Measurements from ENCODE around the gene FBRSL1.
A peak's percentile ranks its signal among the peaks of the same experiment; 100 is the strongest.

FBRSL1 gene

DNA sequence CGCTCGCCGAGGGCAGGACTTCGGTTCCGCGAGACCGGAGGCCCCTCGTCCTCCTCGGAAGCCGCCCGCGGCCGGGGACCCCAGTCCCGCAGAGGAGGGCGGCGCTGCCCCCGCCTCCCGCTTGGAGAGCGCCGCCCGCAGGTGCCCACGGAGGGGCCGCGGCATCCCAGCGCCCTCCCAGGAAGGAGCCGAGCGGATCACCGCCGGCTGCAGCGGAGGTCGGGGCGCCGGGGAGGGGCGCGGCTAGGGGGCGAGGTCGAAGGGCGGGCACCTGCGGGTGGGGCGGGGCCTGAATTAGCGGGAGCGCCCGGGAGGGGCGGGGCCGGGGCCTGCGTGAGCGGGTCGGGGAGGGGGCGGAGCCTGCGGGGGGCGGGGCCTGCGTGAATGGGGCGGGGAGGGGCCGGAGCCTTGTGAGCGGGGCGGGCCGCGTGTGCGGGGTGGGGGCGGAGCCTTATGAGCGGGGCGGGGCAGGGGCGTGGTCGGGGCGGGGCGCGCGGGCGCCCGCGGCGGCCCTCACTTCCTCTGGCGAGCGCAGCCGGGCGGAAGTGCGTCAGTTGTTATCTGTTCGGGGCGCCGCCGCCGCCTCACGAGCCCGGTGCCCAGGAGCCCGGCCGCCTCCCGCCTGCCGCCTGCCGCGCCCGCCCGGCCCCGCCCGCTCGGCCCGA, at the start of gene FBRSL1:
Gene FBRSL1, plus strand, starts transcription at position 550 of the 665 bp plus-strand sequence.
- peak; percentile 94 for DNase-seq

DNA sequence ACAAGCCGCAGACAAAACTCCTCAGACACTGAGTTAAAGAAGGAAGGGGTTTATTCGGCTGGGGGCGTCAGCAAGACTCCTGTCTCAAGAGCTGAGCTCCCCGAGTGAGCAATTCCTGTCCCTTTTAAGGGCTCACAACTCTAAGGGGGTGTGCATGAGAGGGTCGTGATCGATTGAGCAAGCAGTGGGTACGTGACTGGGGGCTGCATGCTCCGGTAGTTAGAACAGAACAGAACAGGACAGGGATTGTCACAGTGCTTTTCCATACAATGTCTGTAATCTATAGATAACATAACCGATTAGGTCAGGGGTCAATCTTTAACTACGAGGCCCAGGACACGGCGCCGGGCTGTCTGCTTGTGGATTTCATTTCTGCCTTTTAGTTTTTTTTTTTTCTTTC, 49.5 kb upstream of the FBRSL1 start:
- DNase-seq, result peak; percentile 35

DNA sequence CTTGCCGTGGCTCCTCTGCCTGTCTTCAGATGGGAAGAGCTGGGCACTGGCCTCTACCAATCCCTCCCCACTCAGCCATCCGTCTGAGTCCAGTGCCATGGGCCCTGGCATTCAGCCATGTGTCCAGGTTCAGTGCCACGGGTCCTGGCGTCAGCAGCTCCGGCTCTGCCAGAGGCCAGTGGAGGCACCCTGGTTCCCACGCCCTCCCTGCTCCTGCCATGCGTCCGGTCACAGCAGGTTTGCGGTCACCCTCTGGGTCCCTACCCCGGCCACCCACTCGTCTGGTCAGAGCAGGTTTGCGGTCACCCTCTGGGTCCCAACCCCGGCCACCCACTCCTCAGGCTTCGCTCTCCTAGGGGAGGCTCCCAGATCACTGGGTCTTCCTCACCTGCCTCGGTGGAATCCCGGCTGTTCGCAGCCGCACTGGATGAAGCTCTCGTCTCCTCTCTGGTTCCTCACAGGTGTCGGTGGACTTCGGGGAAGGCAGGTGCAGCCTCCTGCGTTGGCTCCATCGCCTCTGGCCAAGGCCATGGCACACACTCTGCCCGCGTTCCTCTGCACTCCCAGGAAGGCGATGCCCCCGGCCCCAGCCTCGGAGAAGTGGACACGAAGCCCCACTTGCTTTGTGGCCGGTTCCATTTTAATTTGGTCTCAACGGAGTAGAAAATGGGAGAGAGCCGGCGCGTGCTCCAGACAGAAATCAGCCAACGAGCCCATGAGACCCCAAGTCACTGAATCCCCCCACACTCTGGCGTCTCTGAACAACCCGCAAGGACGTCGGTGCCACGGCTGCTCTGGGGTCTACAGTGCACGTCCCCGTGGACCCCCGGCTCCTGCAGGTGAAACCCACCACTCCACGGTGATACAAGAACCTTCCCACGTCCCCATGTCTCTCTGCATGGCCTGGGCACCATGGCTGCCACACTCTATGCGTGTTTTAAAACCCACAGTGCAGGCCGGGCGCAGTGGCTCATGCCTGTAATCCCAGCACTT, 47.8 kb upstream of the FBRSL1 start:
- no peak for DNase-seq

DNA sequence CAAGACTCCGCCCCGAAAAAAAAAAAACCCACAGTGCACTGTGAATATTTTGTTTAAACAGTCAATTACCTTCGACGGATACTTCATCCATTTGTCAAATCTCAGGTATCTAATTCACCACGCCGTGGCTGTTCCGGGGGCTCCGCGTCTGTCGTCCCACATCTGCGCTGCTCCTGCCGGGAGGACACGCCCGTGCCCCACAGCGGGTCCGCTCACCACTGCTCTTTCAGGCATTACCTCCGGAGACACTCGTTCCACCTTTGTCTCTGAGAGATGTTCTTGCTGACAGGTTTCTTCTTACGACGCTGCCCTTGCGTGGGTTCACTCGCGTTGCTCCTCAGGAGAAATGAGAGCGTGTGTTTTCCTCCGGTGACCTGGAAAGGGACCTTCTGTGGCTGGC, 46.9 kb upstream of the FBRSL1 start:
- no peak for DNase-seq

DNA sequence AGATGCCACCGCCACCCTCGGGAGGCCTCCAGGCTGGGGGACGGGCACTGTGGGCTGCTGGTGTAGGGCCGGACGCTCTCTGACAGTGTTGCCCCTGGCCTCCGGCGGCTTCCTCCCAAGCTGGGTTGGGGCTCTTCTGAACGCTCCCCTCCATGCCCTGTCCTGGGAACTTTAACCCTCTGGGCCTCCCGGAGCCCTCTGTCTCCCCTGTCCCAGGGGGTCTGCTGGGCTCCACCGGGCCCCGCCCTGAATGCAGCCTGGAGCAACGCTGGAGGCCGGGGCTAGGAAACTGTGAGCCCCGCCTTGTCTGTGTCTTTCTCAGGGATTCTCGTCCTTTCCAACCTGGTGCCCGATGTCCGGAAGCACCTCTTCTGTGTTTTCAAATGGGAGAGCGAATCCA, 45.7 kb upstream of the FBRSL1 start:
- DNase-seq, result no peak

DNA sequence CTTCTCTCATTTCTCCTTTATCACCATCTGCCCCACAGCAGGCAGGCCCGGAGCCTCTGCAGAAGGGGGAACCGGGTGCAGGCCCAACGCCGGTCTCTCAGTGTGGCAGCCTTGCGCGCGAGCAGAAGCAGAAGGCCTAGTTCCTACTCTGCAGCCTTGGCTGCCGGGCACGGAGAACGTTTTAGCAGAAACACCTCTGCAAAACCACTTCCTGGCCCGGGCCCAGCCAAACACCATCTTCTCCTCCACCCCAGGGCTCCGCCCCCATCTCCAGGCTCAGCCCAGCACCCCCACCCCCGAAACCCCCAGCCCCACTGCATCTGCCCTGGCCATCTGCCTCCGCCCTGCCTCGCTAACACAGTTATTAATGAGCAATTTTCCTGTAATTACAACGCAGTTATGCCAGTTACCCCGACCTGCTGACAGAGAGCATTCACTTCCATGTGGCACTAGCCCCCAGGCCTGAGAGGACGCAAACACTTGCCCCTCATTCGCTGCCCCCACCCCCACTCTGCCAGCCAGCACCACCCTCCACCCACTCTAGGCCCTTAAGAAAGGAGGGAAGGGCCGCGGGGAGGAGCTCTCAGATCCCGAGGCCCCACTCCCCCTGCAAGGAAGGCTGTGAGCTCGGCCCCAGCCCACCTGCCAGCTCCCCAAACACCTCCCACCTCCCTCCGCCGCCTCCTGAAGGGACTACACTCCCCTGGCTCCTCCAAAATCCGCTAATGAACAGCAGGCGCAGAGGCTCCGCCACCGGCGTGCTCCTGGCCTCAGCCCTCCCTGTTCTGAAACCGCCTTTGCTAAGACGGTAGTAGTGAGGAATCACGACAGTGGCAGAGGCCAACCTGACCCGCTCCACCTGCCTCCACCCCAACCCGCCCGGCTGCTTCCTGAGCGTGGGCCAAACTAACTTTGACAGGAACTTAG, 44.7 kb upstream of the FBRSL1 start:
- no peak for DNase-seq

DNA sequence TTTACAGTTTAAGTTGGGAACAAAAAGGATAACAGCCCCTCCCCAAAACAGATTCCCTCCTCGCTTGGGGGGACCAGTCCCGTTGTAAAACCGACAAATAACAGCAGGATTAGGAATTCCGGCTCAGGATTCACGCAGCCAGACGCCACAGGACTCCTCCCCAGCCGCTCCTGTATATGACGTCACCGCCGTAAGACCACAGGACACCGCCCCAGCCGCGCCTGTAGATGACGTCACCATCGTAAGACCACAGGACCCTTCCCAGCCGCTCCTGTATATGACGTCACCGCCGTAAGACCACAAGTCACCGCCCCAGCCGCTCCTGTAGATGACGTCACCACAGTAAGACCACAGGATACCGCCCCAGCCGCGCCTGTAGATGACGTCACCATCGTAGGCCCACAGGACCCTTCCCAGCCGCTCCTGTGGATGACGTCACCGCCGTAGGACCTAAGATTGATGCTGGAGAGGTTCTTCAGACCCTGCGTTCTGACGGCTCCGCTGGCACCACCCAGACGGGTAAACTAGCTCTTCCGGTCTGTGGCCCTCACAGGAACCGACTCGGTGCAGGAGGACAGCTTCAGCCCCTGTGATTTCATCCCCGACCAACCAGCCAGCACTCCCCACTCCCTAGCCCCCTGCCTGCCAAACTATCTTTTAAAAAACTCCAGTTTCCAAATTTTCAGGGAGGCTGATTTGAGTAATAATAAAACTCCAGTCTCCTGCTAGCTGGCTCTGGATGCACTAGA, 43.9 kb upstream of the FBRSL1 start:
- peak; percentile 6 for DNase-seq

DNA sequence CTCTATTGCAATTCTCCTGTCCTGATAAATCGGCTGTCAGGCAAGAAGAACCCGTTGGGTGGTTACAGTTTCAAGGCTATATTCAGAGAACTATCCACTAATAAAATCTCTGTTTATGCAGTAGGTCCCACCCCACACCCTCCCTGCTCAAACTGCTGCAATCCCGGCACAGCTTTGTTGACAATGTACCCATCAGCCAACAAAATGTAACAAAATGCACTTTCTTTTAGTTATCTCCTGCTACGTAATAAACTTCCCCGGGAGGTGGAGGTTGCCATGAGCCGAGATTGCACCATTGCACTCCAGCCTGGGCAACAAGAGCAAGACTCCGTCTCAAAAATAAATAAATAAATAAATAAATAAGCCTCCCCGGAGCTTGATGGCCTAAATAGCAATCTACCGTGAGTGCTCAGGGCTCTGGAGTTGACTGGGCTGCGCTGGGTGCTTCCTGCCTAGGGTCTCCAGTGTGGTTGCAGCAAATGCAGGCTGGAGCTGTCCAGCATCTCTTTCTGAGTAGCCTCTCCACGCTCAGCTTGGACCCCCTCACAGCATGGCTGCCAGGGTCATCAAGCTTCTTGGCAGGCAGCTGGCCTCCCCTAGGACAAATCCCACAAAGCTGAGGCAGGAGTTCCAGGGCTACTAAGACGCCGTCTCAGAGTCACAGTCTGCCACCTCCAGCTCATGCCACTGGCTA, 43.2 kb upstream of the FBRSL1 start:
- no peak for DNase-seq

DNA sequence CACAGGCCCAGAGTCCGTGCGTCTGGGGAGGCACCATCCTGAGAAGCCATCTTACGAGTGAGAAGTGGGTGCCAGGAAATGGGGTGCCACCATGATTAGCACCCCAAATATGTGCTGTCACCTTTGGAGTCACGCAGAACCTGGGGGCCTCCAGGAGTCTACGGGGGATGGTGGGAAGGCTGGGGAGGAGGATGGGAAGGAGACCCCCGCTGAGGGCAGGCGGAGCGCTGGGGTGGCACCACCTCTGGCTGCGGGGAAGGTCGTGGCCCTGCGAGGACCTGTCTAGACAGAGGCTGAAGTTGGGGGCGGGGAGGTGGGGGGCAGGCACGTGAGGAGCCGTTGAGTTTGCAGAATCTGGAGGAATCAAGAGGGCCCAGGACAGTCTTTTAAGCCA, 42.6 kb upstream of the FBRSL1 start:
- no peak for DNase-seq

DNA sequence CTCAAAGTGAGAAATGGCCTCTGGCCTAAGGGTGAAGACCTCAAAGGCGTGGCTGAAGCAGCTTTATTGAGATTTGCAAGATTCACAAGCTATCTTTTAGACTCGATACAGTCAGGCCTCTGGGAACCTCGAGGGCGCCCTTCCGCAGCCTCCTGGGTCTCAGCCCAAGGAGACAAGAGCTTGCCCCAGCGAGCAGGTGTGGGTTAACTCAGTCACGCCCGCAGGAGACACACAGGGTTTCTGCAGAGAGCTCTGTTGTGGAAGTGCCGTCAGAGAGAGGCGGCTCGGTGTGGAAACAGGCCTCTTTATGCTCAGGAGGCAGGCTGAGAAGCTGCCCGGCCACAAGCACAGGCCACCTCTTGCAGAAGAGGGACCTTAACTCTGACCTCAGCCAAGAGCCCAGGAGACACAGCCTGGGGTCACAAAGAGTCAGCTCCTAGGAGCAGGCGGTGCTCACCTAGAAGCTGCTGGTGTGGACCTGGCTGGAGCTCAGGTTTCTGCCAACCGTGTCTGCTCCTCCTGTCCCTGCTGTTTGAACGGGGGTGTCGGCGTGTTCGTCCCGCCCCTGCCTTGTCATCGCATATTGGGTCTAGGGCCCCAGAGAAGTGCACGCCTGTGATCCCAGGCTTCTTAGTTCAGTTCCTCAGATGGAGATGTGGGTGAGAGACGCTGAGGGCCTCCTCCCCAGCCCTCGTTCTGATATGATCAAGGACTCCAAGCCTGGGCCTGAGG, 42.1 kb upstream of the FBRSL1 start:
- no peak for DNase-seq

DNA sequence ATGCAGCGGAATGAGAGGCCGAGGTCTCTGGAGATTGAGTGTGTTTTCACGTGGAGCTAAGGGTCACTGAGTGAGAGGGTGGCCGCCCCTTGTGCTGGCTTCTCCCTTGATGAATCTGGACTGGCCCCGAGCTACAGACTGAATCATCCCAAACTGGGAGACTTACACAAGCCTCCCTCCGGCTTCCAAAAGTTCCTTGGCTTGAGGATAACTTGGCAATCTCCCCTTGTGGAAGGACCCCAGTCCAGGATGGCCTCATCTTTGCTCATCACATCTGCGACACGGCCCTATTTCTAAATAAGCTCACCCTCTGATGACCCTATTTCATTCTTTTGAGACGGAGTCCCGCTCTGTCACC, 41.5 kb upstream of the FBRSL1 start:
- DNase-seq, result no peak

DNA sequence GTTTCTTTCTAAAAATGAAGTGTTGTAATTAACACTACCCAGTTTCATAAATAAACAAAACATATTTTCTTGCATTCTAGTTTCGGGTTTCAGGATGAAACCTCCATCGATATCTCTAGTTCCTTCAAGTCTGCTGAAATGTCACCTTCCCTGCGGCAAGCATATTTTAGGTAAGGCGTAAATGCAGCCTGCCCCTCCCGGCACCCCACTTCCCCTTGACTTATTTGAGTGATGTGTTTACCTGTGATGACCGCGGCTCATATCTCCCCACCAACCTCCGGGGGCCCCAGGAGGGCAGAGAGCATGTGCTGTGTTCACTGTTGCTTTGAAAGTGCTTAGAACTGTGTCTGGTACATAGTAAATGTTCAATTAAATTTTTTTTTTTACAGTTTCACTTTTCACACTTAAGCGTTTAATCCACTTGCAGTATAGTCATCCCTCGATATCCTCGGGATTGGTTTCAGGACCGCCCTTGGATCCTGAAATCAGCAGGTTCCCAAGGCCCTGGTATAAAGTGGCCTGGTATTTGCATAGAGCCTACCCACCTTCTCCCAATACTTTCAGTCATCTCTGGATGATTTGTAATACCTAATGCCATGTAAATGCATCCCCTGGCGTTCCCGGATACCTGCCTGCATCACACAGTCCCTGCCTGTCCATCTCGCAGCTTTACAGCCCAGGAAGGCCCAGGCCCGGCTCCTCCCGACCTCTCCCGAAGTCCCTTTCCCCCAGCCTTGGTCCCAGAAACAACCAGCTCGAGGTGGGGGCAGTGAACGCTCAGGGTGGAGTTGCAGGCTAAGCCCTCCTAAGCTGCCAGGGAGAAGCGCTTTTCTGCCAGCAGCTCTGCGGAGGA, 40.2 kb upstream of the FBRSL1 start:
- no peak for DNase-seq

DNA sequence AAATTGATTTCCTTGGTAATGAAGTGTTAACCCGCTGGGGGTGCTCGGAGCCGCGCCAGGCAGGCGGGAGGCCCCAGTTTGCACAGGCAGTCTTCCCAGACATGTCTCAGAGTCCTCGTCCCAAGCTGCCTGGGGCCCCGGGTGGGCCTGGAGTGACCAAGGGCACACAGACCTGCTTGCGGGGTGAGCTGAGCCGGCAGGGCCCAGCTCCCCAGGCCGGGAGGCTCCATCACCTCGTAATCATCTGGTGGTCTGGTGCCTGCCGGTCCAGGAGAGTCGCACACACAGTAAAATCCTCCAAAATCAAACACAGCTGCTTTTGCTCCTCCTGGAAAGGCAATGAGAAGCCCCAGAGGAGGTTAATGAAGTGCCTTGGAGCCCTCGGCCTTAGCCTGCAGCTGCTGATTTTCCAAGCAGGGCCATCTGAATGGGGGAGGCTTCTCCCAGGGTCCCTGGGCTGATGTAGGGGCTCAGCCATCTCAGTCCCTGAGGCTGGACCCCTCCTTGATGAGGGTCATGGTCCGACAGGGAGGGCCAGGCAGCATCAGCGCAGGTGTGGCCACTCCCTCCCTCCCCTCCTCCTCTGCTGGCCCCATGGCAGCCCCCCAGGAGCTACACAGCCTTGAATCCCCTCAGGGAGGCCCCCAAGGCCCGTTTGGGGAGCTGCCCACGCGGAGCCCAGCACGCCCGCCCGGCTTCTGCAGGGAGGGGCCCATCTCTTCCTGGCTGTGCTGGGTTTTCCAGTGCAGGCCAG, 39.4 kb upstream of the FBRSL1 start:
- no peak for DNase-seq

DNA sequence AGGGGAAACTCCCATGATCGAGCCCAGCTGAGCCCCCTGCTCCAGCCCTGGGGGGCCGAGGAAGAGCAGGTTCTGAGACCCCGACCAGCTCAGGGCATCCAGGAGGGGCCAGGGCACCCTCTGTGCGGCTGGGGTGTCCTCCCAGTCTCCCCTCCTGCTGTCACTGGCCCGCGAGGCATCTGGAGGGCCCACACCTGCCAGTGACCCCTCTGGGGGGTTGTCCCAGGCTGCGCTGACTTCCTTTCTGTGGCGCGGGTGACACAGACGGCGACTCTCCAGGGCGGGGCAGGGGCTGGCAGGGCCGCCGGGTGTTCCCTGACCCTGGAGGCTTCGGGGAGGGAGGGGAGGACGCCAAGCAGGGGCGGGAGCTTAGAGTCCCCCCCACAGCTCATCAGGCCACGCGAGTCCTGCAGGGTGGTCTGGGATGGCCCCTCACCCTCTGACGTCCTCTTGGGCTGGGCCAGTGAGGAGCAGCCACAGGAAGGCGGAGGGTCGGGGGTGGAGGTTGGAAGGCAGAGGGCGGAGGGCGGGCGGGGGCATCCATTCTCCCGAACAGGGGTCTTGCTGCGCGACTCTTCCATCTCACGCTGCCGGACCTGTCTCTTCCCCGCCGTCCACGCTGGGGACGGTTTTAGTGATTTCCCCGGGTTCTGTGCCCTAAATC, 38.6 kb upstream of the FBRSL1 start:
- no peak for DNase-seq

DNA sequence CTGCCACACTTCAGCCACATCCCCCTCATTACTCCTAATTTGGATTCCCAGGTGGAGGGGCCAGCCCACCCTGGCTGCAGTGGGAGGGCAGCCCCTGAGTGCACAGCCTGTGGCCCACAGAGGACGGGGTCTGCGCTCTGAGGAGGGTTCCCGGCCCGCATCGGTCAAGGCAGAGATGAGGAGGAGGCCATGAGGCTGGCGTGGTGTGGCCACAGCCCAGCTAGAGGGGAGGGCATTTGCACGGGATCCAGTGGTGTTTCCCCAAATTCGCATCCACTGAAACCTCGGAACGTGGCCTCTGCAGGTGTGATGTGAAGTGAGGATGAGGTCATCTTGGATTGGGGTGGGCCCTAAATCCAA, 38.1 kb upstream of the FBRSL1 start:
- no peak for DNase-seq

DNA sequence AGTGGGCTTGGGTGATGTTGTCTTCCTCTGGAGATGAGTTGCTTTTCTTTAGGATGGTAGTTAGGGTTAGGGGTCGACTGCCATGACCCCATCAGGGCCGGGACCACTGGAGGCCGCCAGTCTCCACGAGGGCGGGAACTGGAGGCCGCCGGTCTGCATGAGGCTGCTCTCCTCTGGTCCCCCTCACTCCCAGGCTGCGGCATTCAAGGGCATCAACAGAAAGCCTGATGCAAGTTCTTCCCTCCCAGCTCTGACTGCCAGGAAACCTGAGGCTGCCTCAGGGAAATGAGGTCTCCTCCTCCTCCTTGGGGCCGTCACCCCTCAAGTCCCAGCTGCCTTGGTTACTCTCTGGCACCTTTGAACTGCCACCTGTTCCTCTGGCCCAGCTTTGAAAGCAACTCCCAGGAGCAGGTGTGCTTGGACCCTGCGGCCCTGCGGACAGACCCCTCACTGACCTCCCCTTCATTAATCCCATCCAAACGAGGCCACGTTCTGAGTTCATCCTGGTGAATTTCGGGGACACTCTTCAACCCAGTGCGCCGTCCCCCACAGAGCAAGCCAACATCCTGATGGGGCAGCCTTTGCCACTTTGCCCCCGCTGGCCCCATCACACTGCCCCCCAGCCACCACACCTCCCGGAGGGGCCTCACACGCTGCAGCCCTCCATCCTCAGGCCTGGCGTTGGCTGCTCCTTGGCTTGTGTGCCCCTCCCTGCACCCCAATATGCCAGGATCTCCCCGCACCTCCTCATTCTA, 37.2 kb upstream of the FBRSL1 start:
- DNase-seq, result no peak

DNA sequence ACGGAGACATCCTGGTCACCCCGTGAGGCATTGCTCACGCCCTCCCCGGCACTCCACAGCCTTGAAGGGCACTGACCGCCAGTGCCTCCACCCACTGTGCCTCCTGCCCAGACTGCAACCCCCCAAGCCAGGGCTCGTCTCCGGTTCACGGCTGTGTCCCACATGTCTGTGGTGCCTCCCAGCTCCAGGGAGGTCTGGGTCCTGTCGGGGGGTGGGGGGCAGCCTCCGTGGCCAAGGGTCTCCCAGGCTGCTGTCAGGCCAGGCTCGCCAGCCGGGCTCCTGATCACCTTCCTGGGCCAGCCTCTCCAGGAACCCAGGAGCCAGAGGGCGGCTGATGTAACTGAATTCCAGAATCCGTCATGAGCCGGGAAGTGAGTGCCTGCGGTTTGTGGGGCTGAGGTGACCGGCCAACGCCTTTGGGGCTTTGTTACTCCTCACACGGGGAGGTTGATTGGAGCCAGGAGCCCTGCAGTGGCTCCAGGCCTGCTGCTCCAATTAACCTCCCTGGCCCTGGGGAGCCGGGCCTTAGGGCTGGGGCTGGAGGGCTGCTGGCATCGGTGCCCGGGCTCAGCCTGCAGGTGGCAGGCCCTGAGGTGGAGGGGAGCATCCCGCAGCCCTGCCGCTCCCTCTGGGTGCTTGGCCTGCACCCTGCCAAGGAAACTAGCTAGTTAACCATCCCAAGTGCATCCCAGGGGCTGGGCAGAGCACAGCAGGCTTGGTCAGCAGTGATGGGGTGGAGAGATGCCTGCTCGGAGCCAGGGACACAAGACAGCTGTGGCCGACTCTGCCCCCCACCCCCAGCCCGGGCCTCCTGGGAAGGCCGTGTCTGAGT, 36.4 kb upstream of the FBRSL1 start:
- DNase-seq, result no peak

Measured in OCI-M1 (cell line).